ENCODE measurements around the gene ELMO1. TPM values are rescaled to one million over a fixed set of nuclear protein-coding genes. Genes with fewer than 3 reads are reported as not detected.

ELMO1 gene
- total and polyA plus RNA-seq, 2 of the 13 experiments (the other 11 are each of a cell fraction or from before 2014, with no cell fraction given), result 0.11 to 0.17 TPM

GRCh38 chr7:37033141-37033540 lies 415.5 kb downstream of the ELMO1 start (continued):
- TF ChIP-seq CBFB (CRISPR knock-in tag; IDR thresholded peaks at IDR 0.05) (no peak), HCFC1 (IDR thresholded peaks at IDR 0.05; ENCODE audit: low read depth, low read length) (no peak), PRDM4 (CRISPR knock-in tag; IDR thresholded peaks at IDR 0.05; ENCODE audit: borderline replicate concordance) (no peak), ZNF362 (CRISPR knock-in tag; IDR thresholded peaks at IDR 0.05; ENCODE audit: borderline replicate concordance) (no peak), GABPA (IDR thresholded peaks at IDR 0.05; ENCODE audit: low read depth, low read length) (no peak), GABPA (CRISPR knock-in tag; IDR thresholded peaks at IDR 0.05; ENCODE audit: low read depth) (no peak)

- no peak overlapping the region for H3K4me3 ChIP-seq (replicated peaks in 1 of 3; ENCODE audit: insufficient read depth in 1 of 3, low read depth in 2 of 3, low read length in 3 of 3)
- no peaks in the 10 kb centered on the region for H4K20me1 ChIP-seq (ENCODE audit: insufficient read depth, low read length)
- no peak for FAIRE-seq
- BruUV-seq (replicated peaks), result no TSS peak
- H3K9ac ChIP-seq (ENCODE audit: insufficient read depth, low read depth, low read length), result no peak overlapping the region
- POLR2A ChIA-PET, result no interaction called here
- H3K9me3 ChIP-seq (ENCODE audit: low read length), result no peaks in the 10 kb centered on the region
- 45% methylated on average over 4 of the region's 4 CpGs for WGBS (ENCODE audit: low lambda C conversion rate)
- in situ Hi-C loops (cut with HindIII; ENCODE audit: extremely low pct_ligation_motif_present, low pct_unique_long_range_greater_than_20kb) (no loop called here), intact Hi-C loops (cut with micrococcal nuclease; ENCODE audit: unreplicated experiment) (loop anchor here (10.0 kb wide), 1 partner anchor 57 kb away; no protein-coding TSS in a partner anchor)
- H3K36me3 ChIP-seq (replicated peaks in 1 of 2; ENCODE audit: control insufficient read depth in 1 of 2, insufficient read depth in 2 of 2, low read length in 2 of 2), result no peaks in the 10 kb centered on the region
- H2AFZ ChIP-seq (ENCODE audit: low read length), result no peak overlapping the region
- H3K27me3 ChIP-seq (ENCODE audit: control insufficient read depth in 1 of 2, insufficient read depth in 2 of 2, low read length in 2 of 2), result no peaks in the 10 kb centered on the region
- DNase-seq (ENCODE audit: low spot score), result no peak
- no peaks in the 10 kb centered on the region for H3K79me2 ChIP-seq (ENCODE audit: insufficient read depth, low read length)
- peak overlapping the region; percentile 48; the same call in 1 of the 2 replicates for H3K4me2 ChIP-seq (ENCODE audit: low read depth, low read length)
- H3K27ac ChIP-seq (ENCODE audit: extremely low read length, insufficient read depth, low read length), result peak overlapping the region; percentile 29
- CTCF ChIA-PET (ENCODE audit: low intra/inter-chr PET ratio, low total read pairs), result no interaction called here
- peaks cover 24% of the 10 kb centered on the region for H3K4me1 ChIP-seq (ENCODE audit: insufficient read depth, low read length)
- ATAC-seq, result peak; percentile 72
- TF ChIP-seq KLF11 (CRISPR knock-in tag; IDR thresholded peaks at IDR 0.05) (no peak), GABPA (IDR thresholded peaks at IDR 0.05; ENCODE audit: low read depth, low read length) (no peak), GABPA (CRISPR knock-in tag; IDR thresholded peaks at IDR 0.05; ENCODE audit: low read depth) (0 out of 2 replicates have a peak, but pooled peaks have one; percentile 1), ATF7 (IDR thresholded peaks at IDR 0.05) (no peak), ATF7 (CRISPR knock-in tag; IDR thresholded peaks at IDR 0.05) (0 out of 2 replicates have a peak, but pooled peaks have one; percentile 5), TBX2 (CRISPR knock-in tag; IDR thresholded peaks at IDR 0.05; ENCODE audit: borderline replicate concordance) (0 out of 2 replicates have a peak, but pooled peaks have one; percentile 24), POLR2AphosphoS5 (IDR thresholded peaks at IDR 0.05; ENCODE audit: low read depth, low read length) (no peak), CEBPB (IDR thresholded peaks at IDR 0.05; ENCODE audit: borderline replicate concordance, low read depth, low read length) (0 out of 2 replicates have a peak, but pooled peaks have one; percentile 27), BCL6 (CRISPR knock-in tag; IDR thresholded peaks at IDR 0.05) (peak; percentile 59; the same call in 1 of the 2 replicates)
- TF ChIP-seq, protein P1, sequence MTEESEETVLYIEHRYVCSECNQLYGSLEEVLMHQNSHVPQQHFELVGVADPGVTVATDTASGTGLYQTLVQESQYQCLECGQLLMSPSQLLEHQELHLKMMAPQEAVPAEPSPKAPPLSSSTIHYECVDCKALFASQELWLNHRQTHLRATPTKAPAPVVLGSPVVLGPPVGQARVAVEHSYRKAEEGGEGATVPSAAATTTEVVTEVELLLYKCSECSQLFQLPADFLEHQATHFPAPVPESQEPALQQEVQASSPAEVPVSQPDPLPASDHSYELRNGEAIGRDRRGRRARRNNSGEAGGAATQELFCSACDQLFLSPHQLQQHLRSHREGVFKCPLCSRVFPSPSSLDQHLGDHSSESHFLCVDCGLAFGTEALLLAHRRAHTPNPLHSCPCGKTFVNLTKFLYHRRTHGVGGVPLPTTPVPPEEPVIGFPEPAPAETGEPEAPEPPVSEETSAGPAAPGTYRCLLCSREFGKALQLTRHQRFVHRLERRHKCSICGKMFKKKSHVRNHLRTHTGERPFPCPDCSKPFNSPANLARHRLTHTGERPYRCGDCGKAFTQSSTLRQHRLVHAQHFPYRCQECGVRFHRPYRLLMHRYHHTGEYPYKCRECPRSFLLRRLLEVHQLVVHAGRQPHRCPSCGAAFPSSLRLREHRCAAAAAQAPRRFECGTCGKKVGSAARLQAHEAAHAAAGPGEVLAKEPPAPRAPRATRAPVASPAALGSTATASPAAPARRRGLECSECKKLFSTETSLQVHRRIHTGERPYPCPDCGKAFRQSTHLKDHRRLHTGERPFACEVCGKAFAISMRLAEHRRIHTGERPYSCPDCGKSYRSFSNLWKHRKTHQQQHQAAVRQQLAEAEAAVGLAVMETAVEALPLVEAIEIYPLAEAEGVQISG (CRISPR knock-in tag; IDR thresholded peaks at IDR 0.05), result 0 out of 2 replicates have a peak, but pooled peaks have one; percentile 1
- TF ChIP-seq, protein P2, sequence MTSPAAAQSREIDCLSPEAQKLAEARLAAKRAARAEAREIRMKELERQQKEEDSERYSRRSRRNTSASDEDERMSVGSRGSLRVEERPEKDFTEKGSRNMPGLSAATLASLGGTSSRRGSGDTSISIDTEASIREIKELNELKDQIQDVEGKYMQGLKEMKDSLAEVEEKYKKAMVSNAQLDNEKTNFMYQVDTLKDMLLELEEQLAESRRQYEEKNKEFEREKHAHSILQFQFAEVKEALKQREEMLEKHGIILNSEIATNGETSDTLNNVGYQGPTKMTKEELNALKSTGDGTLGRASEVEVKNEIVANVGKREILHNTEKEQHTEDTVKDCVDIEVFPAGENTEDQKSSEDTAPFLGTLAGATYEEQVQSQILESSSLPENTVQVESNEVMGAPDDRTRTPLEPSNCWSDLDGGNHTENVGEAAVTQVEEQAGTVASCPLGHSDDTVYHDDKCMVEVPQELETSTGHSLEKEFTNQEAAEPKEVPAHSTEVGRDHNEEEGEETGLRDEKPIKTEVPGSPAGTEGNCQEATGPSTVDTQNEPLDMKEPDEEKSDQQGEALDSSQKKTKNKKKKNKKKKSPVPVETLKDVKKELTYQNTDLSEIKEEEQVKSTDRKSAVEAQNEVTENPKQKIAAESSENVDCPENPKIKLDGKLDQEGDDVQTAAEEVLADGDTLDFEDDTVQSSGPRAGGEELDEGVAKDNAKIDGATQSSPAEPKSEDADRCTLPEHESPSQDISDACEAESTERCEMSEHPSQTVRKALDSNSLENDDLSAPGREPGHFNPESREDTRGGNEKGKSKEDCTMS (CRISPR knock-in tag; conservative IDR thresholded peaks at IDR 0.05), result no peak
These were observed 416.4 kb downstream of the ELMO1 start for GRCh38 chr7:37032258-37032601.

Measured in HepG2 (cell line).